Measurements from ENCODE around the gene ASAH2.

The ASAH2 gene

GRCh38 chr10:50216418-50216817 is 34.9 kb downstream of the ASAH2 start:
- no peak for DNase-seq (ENCODE audit: insufficient read length, low spot score)
- FAIRE-seq, result no peak
- TF ChIP-seq TAF1 (IDR thresholded peaks at IDR 0.05; ENCODE audit: low read depth, low read length) (no peak), POLR2AphosphoS5 (IDR thresholded peaks at IDR 0.05; ENCODE audit: low read depth, low read length) (no peak), PAX5 (IDR thresholded peaks at IDR 0.05; ENCODE audit: insufficient read depth, low read length, severe bottlenecking) (no peak), POU2F2 (IDR thresholded peaks at IDR 0.05; ENCODE audit: low read depth, low read length) (no peak), POLR2A (IDR thresholded peaks at IDR 0.05; ENCODE audit: low read depth, low read length) (no peak), SPI1 (IDR thresholded peaks at IDR 0.05; ENCODE audit: low read depth, low read length) (no peak)

GRCh38 chr10:50211670-50212069 is 39.6 kb downstream of the ASAH2 start:
- FAIRE-seq (no peak), DNase-seq (ENCODE audit: insufficient read length, low spot score) (no peak)
- TF ChIP-seq POU2F2 (IDR thresholded peaks at IDR 0.05; ENCODE audit: low read depth, low read length) (no peak), PAX5 (IDR thresholded peaks at IDR 0.05; ENCODE audit: insufficient read depth, low read length, severe bottlenecking) (no peak), SPI1 (IDR thresholded peaks at IDR 0.05; ENCODE audit: low read depth, low read length) (no peak), POLR2AphosphoS5 (IDR thresholded peaks at IDR 0.05; ENCODE audit: low read depth, low read length) (no peak), TAF1 (IDR thresholded peaks at IDR 0.05; ENCODE audit: low read depth, low read length) (no peak), POLR2A (IDR thresholded peaks at IDR 0.05; ENCODE audit: low read depth, low read length) (no peak)

- TF ChIP-seq PAX5 (IDR thresholded peaks at IDR 0.05; ENCODE audit: insufficient read depth, low read length, severe bottlenecking) (no peak), POLR2AphosphoS5 (IDR thresholded peaks at IDR 0.05; ENCODE audit: low read depth, low read length) (no peak), POLR2A (IDR thresholded peaks at IDR 0.05; ENCODE audit: low read depth, low read length) (no peak), SPI1 (IDR thresholded peaks at IDR 0.05; ENCODE audit: low read depth, low read length) (no peak), TAF1 (IDR thresholded peaks at IDR 0.05; ENCODE audit: low read depth, low read length) (no peak), POU2F2 (IDR thresholded peaks at IDR 0.05; ENCODE audit: low read depth, low read length) (no peak)
- no peak for DNase-seq (ENCODE audit: insufficient read length, low spot score)
- no peak for FAIRE-seq
Observed at GRCh38 chr10:50210876-50211275, 40.4 kb downstream of the ASAH2 start.
